Nephron (organoid): ENCODE data around the gene CD1D.

Experiments used
- H3K27ac Mint-ChIP-seq, 3 experiments: 2 replicates each; pipeline ENCODE4 v1.8.0; 2020; ENCODE audit warnings: mixed read lengths in 3 of 3, mild to moderate bottlenecking in 2 of 3, moderate library complexity in 1 of 3
- H3K27me3 Mint-ChIP-seq: 2 replicates; pipeline ENCODE4 v1.8.0; 2021; ENCODE audit warnings: low read depth, mild to moderate bottlenecking, moderate library complexity, mixed read lengths
- H3K36me3 Mint-ChIP-seq: 2 replicates; pipeline ENCODE4 v1.8.0; 2020; ENCODE audit warnings: low read depth, mixed read lengths
- H3K4me1 Mint-ChIP-seq: 2 replicates; pipeline ENCODE4 v1.8.0; 2020; ENCODE audit warnings: mixed read lengths
- H3K4me3 Mint-ChIP-seq, 3 experiments: 2 replicates each; pipeline ENCODE4 v1.8.0; 2020; ENCODE audit warnings: mild to moderate bottlenecking in 3 of 3, mixed read lengths in 3 of 3, moderate library complexity in 2 of 3
- H3K9me3 Mint-ChIP-seq: 2 replicates; pipeline ENCODE4 v1.8.0; 2020; ENCODE audit warnings: mixed read lengths
- TF ChIP-seq, protein P1 (sequence below), 3 experiments: fragments of 200-600 bp; sonication (generic); IDR thresholded peaks; one replicate each; pipeline ENCODE4 v1.5.0; 2021; ENCODE audit warnings: antibody characterized with exemption in 3 of 3; ENCODE audit not compliant: unreplicated experiment in 3 of 3

Gene CD1D

DNA sequence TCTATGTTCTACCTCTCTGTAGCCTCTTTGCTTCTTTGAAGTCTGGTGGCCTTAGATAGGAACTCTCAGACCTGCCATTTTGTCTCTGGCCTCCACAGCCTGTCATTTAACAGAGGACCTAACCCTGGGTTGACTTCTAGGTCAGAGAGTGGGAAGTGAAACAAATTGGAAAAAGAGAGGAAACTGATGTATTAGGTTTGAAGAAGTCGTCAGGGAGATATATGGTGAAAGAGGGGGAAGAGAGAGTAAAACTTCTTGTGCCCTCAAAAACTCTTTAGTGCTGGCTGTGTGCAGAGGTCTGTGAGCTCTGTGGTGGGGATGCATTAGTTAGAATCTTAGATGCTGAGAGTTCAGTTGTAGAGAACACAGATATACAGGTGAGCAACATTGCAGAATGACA is 30.2 kb upstream of the CD1D start:
- Mint-ChIP-seq H3K4me3 (peak overlapping the region; percentile 78 to 80 (median 79)), H3K4me1 (peaks cover 12% of the 10 kb centered on the region), H3K36me3 (no peaks in the 10 kb centered on the region), H3K9me3 (no peaks in the 10 kb centered on the region), H3K27ac (peak overlapping the region in 1 of 3 experiments; percentile 43), H3K27me3 (peaks cover 7% of the 10 kb centered on the region)
- TF ChIP-seq, protein P1, sequence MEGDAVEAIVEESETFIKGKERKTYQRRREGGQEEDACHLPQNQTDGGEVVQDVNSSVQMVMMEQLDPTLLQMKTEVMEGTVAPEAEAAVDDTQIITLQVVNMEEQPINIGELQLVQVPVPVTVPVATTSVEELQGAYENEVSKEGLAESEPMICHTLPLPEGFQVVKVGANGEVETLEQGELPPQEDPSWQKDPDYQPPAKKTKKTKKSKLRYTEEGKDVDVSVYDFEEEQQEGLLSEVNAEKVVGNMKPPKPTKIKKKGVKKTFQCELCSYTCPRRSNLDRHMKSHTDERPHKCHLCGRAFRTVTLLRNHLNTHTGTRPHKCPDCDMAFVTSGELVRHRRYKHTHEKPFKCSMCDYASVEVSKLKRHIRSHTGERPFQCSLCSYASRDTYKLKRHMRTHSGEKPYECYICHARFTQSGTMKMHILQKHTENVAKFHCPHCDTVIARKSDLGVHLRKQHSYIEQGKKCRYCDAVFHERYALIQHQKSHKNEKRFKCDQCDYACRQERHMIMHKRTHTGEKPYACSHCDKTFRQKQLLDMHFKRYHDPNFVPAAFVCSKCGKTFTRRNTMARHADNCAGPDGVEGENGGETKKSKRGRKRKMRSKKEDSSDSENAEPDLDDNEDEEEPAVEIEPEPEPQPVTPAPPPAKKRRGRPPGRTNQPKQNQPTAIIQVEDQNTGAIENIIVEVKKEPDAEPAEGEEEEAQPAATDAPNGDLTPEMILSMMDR (IDR thresholded peaks at IDR 0.05; ENCODE audit: unreplicated experiment in 3 of 3): no peak

- Mint-ChIP-seq H3K4me3 (no peak overlapping the region), H3K4me1 (peaks cover 12% of the 10 kb centered on the region), H3K9me3 (no peaks in the 10 kb centered on the region), H3K27ac (no peak overlapping the region), H3K36me3 (no peaks in the 10 kb centered on the region), H3K27me3 (peaks cover 7% of the 10 kb centered on the region)
- TF ChIP-seq, protein P1 (IDR thresholded peaks at IDR 0.05; ENCODE audit: unreplicated experiment in 3 of 3): no peak
Observed at GRCh38 chr1:158153179-158153578, 27.5 kb upstream of the CD1D start.

- Mint-ChIP-seq H3K27ac (no peak overlapping the region), H3K36me3 (no peaks in the 10 kb centered on the region), H3K4me3 (no peak overlapping the region), H3K4me1 (peaks cover 8% of the 10 kb centered on the region), H3K9me3 (no peaks in the 10 kb centered on the region), H3K27me3 (peaks cover 7% of the 10 kb centered on the region)
- TF ChIP-seq, protein P1 (IDR thresholded peaks at IDR 0.05; ENCODE audit: unreplicated experiment in 3 of 3): no peak
Observed at GRCh38 chr1:158153746-158154444, 26.8 kb upstream of the CD1D start.

DNA sequence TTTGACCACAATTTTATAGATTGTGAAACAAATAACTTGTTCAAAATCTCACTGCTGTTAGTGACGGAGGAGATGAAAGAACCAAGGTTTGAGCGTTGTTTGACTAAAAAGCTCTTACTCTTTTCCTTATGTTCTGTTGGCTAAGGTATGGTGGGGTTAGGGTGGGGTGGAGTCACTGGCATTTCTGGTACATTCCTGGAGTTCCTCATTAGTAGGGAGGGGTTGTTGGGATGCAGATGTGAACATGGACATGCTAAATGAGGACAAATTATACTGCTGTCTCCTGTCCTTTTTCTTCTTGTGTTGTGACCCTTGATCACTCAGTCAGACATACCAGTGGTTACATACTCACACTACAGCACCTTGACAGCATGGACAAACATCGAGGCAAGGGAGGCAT is 26.2 kb upstream of the CD1D start:
- Mint-ChIP-seq H3K9me3 (no peaks in the 10 kb centered on the region), H3K27me3 (peaks cover 7% of the 10 kb centered on the region), H3K4me3 (no peak overlapping the region), H3K36me3 (no peaks in the 10 kb centered on the region), H3K27ac (no peak overlapping the region), H3K4me1 (peaks cover 5% of the 10 kb centered on the region)
- TF ChIP-seq, protein P1 (IDR thresholded peaks at IDR 0.05; ENCODE audit: unreplicated experiment in 3 of 3): no peak

- Mint-ChIP-seq H3K36me3 (no peaks in the 10 kb centered on the region), H3K4me1 (no peaks in the 10 kb centered on the region), H3K27ac (no peak overlapping the region), H3K27me3 (peaks cover 7% of the 10 kb centered on the region), H3K9me3 (no peaks in the 10 kb centered on the region), H3K4me3 (no peak overlapping the region)
- TF ChIP-seq, protein P1 (IDR thresholded peaks at IDR 0.05; ENCODE audit: unreplicated experiment in 3 of 3): no peak
Observed at GRCh38 chr1:158155673-158156072, 25.0 kb upstream of the CD1D start.

DNA sequence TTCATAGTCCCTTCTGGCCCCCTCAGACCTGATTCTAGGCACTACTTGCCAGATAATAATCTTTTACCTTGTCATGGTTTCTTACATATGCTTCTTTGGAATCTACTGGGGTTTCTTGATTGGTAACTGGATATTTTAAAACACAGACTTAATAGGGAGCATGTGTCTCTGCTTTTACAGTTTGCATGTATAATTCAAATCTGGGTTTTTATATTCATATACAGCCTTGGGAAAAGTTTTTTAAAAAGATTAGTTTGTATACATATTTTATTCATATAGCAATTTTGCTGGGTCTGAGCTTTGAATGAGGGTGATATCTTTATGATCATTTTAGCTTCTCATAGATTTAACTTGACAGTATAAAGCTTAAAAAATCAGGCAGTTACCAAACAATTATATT is 21.1 kb upstream of the CD1D start:
- no peaks in the 10 kb centered on the region for H3K4me1 Mint-ChIP-seq
- TF ChIP-seq, protein P1 (IDR thresholded peaks at IDR 0.05; ENCODE audit: unreplicated experiment in 3 of 3): no peak
- peaks cover 6% of the 10 kb centered on the region for H3K27me3 Mint-ChIP-seq
- no peak overlapping the region for H3K4me3 Mint-ChIP-seq
- H3K27ac Mint-ChIP-seq: no peak overlapping the region
- no peaks in the 10 kb centered on the region for H3K36me3 Mint-ChIP-seq
- H3K9me3 Mint-ChIP-seq: no peaks in the 10 kb centered on the region
